ENCODE data around the gene CCDC50.

CCDC50 gene

DNA sequence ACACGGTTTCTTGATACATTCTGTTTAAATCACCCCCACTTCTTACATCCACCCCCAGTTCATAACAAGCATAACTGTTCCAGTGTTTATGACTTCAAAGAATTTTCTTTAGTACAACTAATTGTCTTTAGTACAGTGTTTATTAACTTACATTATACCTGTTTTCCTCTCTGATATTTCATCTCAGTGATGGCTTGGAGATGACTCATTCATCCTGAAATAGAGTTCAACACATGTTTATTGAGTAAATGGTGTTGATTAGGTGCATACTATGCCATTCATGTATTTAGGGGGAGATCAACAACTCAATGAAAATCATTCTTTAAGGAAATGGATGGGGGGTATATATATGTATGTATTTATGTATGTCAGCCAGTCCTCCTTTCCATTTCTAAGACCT, 22.8 kb downstream of the CCDC50 start:
- no peak for DNase-seq

DNA sequence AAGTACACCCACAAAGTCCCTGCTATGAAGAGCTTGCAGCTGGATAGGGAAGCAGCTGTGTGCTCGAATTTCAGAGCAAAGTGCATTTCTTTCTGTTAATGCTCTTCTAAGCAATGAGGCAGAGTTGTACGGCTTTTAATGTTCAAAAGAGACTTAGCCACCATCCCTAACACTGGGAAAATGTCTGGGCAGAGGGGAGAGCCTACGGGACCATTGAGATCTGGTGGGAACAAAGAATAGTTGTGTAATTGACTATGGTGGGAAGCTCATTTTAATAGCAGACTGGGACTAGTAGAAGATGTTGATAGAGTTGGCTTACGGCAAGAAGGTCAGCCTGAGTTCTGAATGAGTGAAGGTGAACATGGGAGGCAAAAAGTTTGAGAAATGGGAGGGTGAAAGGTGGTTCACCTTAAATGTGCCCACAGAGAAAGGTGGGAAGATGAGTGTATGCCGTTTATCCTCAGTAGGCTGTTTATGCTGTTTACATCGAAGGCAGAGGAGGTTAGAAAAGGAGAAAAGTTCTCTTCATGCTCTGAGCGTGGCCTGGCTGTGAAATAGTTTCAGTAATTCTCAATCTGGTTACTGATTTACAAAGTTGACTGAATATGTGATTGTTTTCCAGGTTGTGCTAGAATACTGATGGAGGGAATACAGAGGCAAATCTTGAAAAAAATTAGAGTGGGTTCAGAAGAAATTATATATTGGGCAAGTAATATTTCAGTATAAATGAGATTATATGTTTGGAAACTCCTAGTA, 24.0 kb downstream of the CCDC50 start:
- DNase-seq: no peak

DNA sequence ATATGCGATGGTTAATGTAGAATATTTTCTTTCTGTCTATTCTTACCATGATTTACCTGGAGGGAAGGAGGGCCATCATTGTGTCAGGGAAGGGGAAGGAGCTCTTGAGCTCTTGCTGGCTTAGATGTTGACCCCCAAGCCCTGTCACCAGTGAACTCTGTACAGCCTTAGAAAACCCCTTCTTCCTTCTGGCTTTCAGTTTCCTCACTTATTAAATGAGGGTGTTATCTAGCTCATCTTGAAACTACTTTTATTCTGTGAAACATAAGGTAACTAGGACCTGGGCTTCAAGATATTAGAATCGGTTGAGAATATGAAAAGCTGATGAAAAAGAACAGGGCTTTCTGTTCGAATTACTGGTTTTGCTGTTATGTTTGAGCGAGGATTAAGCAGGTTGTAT, 26.2 kb downstream of the CCDC50 start:
- DNase-seq: no peak

DNA sequence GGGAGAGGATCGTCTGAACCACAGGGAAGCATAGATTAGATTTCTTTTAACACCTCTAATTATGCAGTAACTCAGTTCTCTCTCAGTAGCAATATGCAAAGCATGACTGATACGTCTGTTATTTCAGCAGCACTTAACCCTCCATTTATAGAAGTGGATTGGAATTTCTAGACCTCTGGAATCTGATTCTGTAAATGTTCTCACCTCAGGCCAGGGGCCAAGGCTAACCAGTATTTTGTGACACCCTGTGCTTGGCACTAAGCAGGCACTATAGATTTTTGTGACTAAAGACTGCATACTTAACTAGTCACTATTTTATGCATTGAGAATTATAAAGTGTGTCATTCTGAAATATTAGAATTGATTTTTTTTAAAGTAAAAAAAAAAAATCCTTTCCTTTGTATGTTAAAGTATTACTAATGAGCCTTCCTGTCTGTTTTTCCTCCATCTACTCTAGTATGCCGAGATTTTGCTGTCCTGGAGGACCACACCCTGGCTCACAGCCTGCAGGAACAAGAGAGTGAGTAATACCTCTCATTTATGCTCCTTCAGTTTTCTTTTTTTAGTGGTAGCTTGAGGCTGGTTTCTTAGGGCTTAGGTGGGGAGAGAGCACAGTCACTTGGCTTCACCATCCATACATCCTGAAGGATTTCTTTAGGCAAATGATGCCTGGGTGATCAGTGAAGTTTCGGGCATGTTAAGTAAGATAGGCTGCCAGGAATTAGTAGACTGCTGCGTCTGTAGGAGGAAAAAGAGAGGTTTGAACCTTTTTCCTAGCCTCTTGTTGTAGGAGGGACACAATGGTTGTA, 27.6 kb downstream of the CCDC50 start:
- no peak for DNase-seq

DNA sequence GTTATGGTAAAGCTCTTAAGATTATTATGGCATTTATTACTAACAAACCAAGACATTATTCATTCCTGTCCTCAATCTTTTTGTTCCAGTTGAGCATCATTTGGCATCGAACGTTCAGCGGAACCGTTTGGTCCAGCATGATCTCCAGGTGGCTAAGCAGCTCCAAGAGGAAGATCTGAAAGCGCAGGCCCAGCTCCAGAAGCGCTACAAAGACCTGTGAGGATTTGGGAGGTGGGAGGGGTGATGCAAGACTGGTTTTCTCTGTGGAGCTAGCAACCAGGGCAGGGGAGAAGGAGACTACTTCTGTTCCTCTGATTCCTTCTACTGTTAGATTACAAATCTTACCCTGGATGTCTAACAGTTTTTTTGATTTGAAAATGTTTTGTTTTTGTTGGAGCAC, 28.7 kb downstream of the CCDC50 start:
- no peak for DNase-seq

- DNase-seq: no peak
These were observed 29.7 kb downstream of the CCDC50 start for GRCh38 chr3:191358929-191359328.

DNA sequence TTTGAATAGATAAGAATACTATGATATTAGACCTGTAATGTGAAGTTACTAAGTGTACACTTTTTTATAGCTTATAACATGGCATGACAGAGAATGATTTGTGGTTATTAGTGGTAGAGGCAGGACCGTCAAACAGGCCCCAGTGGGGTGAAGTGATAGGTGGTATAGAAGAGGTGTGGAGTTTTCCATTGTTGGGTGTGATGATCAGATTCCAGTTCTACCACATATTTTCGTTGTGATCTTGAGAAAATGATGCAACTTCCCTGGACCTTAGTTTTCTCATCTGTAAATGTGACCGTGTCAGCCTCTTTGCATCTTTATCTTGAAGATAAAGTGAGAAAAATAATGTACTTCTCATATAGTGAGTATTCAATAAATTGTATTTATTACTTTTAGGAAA, 31.4 kb downstream of the CCDC50 start:
- DNase-seq: no peak

DNA sequence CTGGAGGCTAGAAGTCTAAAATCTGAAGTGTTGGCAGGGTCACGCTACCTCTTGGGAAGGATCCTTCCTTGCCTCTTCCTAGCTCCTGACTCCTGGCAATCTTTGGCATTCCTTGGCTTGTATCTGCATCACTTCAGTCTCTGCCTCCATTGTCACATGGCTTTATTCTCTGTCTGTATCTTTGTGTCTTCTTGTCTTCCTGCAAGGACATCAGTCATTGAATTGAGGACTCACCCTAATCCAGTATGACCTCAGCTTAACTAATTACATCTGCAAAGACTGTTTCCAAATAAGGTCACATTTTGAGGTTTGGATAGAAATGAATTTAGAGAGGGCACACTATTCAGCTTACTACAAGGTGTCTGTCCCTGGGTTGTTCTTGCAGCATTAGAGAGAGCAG, 32.3 kb downstream of the CCDC50 start:
- DNase-seq: no peak

GRCh38 chr3:191362037-191362436, 32.8 kb downstream of the CCDC50 start:
- DNase-seq: no peak

DNA sequence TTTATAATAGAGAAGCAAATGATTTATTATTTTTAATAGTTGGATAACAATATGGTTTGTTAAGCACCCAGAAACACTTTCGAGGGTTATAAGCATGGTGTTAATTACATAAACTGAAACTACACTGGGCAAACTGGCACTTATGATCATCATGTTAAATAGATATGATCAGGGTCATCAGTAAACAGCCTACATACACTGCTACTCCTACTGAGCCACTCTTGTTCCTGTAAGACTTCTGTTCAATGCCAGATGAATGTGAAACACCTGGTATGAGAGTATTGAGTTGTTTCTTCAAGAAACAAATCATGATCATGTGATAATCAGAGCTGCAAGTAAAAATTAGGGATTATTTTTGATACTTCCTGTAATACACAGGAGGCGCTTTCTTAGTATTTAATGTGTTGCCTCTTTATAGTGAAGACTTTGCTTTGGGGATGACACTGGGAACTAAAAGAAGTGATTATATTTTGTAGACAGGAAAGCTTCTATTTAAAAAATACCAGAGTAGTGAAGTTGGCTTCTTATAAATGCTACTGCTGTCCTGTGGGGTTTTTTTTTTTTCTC, 33.4 kb downstream of the CCDC50 start:
- DNase-seq: no peak

DNA sequence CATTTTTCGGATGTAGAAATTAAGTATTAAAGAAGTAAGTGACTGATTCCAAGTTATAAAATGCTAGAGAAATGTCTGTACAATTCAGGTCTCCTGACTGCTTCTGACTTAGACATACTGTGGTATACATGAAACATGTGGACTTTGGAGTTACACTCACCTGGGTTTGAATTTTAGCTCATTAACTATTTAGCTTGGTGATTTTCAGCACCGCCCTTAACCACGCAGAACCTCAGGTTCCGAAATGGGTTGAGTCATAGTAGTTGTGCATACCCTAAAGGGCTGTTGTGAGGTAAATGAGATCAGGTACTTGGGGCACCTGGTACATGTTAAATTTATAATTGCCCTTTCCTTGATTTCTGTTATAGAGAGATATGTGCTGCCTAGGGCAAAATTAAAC, 34.0 kb downstream of the CCDC50 start:
- DNase-seq: no peak

GRCh38 chr3:191366675-191367074, 37.5 kb downstream of the CCDC50 start:
- DNase-seq: no peak

GRCh38 chr3:191368755-191369615, 39.8 kb downstream of the CCDC50 start:
- DNase-seq: no peak

- DNase-seq: no peak
These were observed 40.4 kb downstream of the CCDC50 start for GRCh38 chr3:191369616-191370010.

GRCh38 chr3:191372122-191372521, 42.9 kb downstream of the CCDC50 start:
- no peak for DNase-seq

- DNase-seq: no peak
These were observed 44.1 kb downstream of the CCDC50 start for GRCh38 chr3:191373327-191373726.

- no peak for DNase-seq
These were observed 47.4 kb downstream of the CCDC50 start for GRCh38 chr3:191376516-191377141.

GRCh38 chr3:191378142-191378812, 49.1 kb downstream of the CCDC50 start:
- DNase-seq: no peak

- no peak for DNase-seq
These were observed 50.3 kb downstream of the CCDC50 start for GRCh38 chr3:191379446-191379845.

DNA sequence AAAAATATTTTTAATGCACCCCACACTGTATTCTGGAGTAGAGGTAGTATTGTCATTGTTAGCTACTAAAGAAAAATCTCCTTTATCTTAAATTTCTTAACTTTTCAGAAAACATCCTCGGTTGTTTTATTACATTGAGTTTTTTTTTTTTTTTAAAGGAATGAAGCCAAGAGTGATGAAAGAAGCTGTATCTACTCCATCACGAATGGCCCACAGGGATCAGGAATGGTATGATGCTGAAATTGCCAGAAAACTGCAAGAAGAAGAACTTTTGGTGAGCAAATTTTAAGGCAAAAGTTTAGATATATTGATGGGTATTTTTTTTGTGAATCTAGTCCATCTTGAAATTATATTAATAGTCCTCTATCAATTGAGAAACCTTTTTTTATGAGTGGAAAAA, 50.8 kb downstream of the CCDC50 start:
- no peak for DNase-seq

DNA sequence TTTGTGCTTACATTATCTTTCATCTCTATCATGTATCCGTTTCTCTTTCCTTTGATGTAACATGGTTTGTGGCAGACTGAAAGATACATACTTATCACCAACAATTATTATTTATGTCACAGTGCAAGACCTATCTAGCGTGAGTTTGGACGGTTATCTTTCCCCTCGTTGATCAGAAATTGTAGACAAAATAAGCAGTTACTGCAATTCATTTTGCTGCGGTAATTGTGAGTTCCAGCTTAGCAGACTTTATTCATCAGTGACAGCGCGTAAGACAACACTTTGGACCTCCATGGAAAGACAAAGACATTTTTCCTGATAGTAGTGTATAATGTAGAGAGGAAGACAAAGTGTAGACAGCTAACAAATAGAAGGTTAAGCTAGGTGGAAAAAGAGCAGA, 52.1 kb downstream of the CCDC50 start:
- no peak for DNase-seq

DNA sequence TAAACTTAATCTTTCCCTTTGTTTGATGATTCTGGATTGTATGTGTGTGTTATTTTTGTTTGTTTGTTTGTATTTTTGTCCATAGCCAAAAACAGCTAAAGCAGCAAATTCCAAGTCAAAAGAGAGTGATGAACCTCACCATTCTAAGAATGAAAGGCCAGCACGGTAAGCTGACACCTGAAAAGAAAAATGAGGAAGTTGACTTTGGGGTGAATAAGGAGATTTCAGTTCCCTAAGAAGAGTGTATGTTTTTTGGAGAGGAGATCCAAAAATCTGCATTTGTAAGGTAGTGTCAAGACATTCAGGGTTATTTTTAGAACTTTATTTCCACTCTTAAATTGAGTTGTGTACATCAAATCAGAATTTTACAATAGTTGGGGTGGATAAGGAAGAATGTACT, 53.5 kb downstream of the CCDC50 start:
- no peak for DNase-seq
